Left lung (tissue), 10 donors: ENCODE results near the gene DNAJC5G. TPM values are rescaled to one million over a fixed set of nuclear protein-coding genes. Genes with fewer than 3 reads are reported as not detected.
A peak's percentile ranks its signal among the peaks of the same experiment; 100 is the strongest.
"Not testable (repeated sequence)": the region's sequence is repeated elsewhere in the genome, so short reads cannot be mapped to it uniquely, and the experiment has no call there.

ENCODE experiments used
- ATAC-seq: fragments of 200-7000 bp; cut with Tn5 transposase; one replicate; pipeline ENCODE4 v1.9.1; 2020; ENCODE audit warnings: moderate library complexity
- DNase-seq, 4 donors: peaks; one replicate each; pipeline ENCODE4 v3.0.0-alpha.2; 2013 to 2020
- H3K27ac ChIP-seq, 2 donors: fragments of 200-600 bp; sonication (generic) in 1 of 2; one replicate each; pipeline versions ENCODE4 v1.5.0 to v1.8.0; 2020 to 2021
- H3K27me3 ChIP-seq, 2 donors: fragments of 200-600 bp; sonication (generic) in 1 of 2; one replicate each; pipeline versions ENCODE4 v1.5.0 to v1.8.0; 2020 to 2021
- H3K36me3 ChIP-seq, 2 donors: fragments of 200-600 bp; sonication (generic) in 1 of 2; one replicate each; pipeline versions ENCODE4 v1.5.0 to v1.8.0; 2020 to 2021
- H3K4me1 ChIP-seq, 2 donors: fragments of 200-600 bp; one replicate each; pipeline ENCODE4 v1.8.0; 2021
- H3K4me3 ChIP-seq, 2 donors: fragments of 200-600 bp; sonication (generic) in 1 of 2; one replicate each; pipeline versions ENCODE4 v1.5.0 to v1.8.0; 2020 to 2021; ENCODE audit warnings: mild to moderate bottlenecking in 1 of 2
- H3K9me3 ChIP-seq, 2 donors: fragments of 200-600 bp; sonication (generic) in 1 of 2; one replicate each; pipeline versions ENCODE4 v1.5.0 to v1.8.0; 2020 to 2021
- intact Hi-C, 2 donors: fragments of 100-400 bp; cut with DNase I; formaldehyde crosslinking; loops; one replicate each; pipeline versions ENCODE4 v1.11.2 to v1.14.2; 2022
- polyA plus RNA-seq, 6 donors: library from polyadenylated mRNA; unstranded; fragments of 120-200 nt; gene quantifications; one replicate each; pipeline ENCODE4 v1.2.1, GENCODE V29; 2013; ENCODE audit not compliant: insufficient read length in 6 of 6
- total RNA-seq, 2 donors: library from RNA; stranded (reverse); fragmentation: NEBNext Ultra II Directional; extraction: Animal tissue kit (Norgen Biotek cat#: 25700); gene quantifications; one replicate each; pipeline ENCODE4 v1.2.1, GENCODE V29; 2021
- TF ChIP-seq, protein P1 (sequence below), 2 donors: fragments of 200-600 bp; sonication (generic) in 1 of 2; IDR thresholded peaks; one replicate each; pipeline versions ENCODE4 v1.5.0 to v1.8.0; 2021; ENCODE audit warnings: antibody characterized with exemption in 2 of 2
- donor health status: DM: no; HTN: yes; CAD: no.
- donor health status: DM: no; HTN: no; CAD: no.

Gene DNAJC5G
- total and polyA plus RNA-seq, 8 donors = 0.19 to 0.41 (median 0.30) TPM; not detected in 2

DNA sequence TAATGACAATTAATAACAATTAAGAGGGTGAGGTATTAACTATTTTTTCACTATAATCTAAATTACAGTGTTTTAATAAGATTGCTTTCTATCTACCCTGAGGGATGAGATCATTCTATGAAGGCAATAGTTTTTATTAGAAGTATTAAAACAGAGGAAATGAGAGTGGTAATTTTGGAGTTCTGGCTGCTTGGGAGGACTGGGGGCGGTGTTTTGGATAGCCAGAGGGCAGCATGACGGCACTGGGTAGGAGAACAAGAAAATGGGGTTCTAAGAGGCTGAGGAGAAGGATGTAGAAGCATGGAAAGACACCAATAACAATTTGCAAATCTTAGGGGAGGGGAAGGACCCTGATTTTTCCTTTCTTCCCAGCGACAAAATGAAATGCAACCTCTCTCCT, 5.1 kb upstream of the DNAJC5G start:
- Histone ChIP-seq H3K27ac (no peak overlapping the region), H3K4me1 (peaks cover 0 to 2% of the 10 kb centered on the region in 2 donors), H3K36me3 (no peaks in the 10 kb centered on the region), H3K27me3 (peaks cover 6 to 53% of the 10 kb centered on the region in 2 donors), H3K4me3 (no peak overlapping the region), H3K9me3 (no peaks in the 10 kb centered on the region)
- DNase-seq (no peak), ATAC-seq (no peak)
- TF ChIP-seq, protein P1, sequence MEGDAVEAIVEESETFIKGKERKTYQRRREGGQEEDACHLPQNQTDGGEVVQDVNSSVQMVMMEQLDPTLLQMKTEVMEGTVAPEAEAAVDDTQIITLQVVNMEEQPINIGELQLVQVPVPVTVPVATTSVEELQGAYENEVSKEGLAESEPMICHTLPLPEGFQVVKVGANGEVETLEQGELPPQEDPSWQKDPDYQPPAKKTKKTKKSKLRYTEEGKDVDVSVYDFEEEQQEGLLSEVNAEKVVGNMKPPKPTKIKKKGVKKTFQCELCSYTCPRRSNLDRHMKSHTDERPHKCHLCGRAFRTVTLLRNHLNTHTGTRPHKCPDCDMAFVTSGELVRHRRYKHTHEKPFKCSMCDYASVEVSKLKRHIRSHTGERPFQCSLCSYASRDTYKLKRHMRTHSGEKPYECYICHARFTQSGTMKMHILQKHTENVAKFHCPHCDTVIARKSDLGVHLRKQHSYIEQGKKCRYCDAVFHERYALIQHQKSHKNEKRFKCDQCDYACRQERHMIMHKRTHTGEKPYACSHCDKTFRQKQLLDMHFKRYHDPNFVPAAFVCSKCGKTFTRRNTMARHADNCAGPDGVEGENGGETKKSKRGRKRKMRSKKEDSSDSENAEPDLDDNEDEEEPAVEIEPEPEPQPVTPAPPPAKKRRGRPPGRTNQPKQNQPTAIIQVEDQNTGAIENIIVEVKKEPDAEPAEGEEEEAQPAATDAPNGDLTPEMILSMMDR (IDR thresholded peaks at IDR 0.05) = no peak
- intact Hi-C loops = no loop called here

DNA sequence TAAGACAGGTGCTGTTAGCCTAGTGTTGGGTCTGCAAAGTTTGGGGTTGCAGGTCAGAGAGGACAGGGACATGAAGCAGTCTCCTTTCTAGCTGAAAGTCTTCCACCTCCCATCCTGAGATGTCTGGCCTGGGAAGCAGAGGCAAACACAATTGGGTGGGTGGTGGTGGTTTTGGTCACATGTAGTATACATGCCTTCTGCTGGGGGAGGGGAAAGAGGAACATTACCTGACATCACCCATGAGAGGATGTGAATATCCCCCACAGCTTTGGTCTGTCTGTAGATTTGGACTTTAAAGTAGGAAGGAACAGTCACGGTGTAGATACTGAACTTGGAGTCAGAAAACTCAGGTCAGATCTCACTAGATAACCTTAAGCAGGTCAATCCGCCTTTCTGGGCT, 4.6 kb upstream of the DNAJC5G start:
- ATAC-seq (no peak), DNase-seq (no peak)
- Histone ChIP-seq H3K36me3 (no peaks in the 10 kb centered on the region), H3K4me1 (no peaks in the 10 kb centered on the region), H3K9me3 (no peaks in the 10 kb centered on the region), H3K27me3 (peaks cover 2 to 52% of the 10 kb centered on the region in 2 donors), H3K4me3 (no peak overlapping the region), H3K27ac (no peak overlapping the region)
- intact Hi-C loops = no loop called here
- TF ChIP-seq, protein P1 (IDR thresholded peaks at IDR 0.05) = no peak

DNA sequence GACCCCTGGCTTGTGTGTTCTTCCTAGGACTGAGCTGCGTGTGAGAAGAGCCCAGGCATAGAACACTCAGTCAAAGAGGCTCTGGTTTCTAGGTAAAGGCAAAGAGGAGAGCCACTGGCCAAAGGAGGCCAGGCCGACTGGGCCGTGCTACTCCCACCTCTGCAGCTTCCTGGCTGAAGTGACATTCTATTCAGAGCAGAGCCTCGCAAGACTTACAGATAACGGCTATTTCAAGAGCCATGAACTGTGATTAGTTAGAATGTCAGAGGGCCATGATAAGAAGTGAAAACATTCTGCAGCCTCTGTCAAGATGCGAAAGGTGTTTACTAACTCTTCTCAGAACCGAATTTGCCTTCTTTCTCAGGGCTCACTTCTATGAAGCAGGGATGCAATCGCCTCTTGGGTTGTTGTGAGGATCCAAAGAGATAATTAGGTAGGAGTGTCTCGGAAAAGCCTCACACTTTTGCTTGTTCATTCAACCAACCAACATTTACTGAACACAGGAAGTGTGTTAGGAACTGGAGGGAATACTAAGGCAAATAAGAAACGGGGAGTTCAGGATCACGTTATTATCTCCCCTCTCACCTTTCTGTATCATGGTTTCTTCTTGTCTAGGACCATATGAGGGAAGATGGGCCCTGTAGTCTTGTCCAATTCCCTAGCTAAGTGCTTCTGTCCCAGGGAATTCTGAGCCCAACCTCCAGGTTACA, 3.4 kb upstream of the DNAJC5G start:
- H3K36me3 ChIP-seq = no peaks in the 10 kb centered on the region
- H3K4me1 ChIP-seq = no peaks in the 10 kb centered on the region
- ATAC-seq (no peak), DNase-seq (no peak)
- peaks cover 0 to 41% of the 10 kb centered on the region in 2 donors for H3K27me3 ChIP-seq
- no peaks in the 10 kb centered on the region for H3K9me3 ChIP-seq
- intact Hi-C loops = no loop called here
- TF ChIP-seq, protein P1 (IDR thresholded peaks at IDR 0.05) = no peak
- H3K27ac ChIP-seq = no peak overlapping the region
- no peak overlapping the region for H3K4me3 ChIP-seq

DNA sequence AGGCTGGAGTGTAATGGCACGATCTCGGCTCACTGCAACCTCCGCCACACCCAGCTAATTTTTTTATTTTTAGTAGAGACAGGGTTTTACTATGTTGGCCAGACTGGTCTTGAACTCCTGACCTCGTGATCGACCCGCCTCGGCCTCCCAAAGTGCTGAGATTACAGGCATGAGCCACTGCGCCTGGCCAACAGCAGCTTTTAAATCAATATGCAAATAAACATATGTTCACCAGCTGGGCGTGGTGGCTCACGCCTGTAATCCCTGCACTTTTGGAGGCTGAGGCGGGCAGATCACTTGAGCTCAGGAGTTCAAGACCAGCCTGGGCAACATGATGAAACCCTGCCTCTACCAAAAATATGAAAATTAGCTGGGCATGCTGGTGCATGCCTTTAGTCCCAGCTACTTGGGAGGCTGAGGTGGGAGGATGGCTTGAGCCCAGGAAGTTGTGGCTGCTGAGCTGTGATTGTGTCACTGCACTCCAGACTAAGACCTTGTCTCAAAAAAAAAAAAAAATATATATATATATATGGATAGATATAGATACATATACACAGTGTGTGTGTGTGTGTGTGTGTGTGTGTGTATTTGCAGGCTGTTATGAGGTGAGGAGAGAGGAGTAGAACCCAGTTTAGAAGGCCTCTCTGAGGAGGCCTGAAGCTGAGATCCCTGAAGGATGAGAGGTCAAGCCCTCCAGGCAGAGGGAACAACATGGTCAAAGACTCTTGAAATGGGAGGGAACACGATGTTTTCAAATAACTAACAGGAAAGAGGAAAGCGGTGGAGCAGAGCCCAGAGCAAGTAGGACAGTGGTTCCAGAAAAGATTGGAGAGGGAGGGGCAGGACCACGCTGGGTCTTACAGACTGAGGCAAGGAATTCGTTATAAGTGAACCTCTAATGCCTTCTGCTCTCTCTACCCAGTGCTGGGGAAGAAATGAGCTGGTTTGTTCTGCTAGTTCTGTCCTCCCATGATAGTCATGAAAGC, 2.4 kb upstream of the DNAJC5G start:
- H3K27me3 ChIP-seq = peaks cover 0 to 41% of the 10 kb centered on the region in 2 donors
- H3K4me1 ChIP-seq, H3K9me3 ChIP-seq, H3K36me3 ChIP-seq, H3K27ac ChIP-seq, DNase-seq, H3K4me3 ChIP-seq, intact Hi-C loops: not testable (repeated sequence)
- ATAC-seq = peak; percentile 11

DNA sequence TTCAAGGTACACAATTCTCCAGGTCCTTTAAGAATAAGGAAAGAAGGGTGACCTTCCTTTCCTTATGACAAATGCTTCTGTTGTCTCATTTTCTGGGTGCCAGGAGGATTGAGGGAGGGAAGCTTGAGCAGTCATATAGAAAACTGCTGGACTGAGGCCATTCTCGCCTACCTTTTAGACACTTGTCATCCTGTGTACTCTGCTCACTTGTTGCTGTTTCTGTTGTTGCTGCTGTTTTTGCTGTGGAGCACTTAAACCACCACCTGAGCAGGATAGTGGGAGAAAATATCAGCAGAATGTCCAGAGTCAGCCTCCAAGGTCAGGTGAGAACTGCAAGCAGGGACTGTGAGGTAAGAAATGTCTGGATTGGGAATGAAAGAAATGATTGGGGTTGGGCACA, 2.8 kb downstream of the DNAJC5G start:
- intact Hi-C loops = no loop called here

More for the DNA sequence above, 2.8 kb downstream of the DNAJC5G start:
- TF ChIP-seq, protein P1 (IDR thresholded peaks at IDR 0.05) = no peak
- H3K9me3 ChIP-seq = no peaks in the 10 kb centered on the region
- H3K4me1 ChIP-seq = peaks cover 0 to 4% of the 10 kb centered on the region in 2 donors
- H3K27ac ChIP-seq = no peak overlapping the region
- H3K27me3 ChIP-seq = peaks cover 0 to 36% of the 10 kb centered on the region in 2 donors
- no peak for DNase-seq
- no peak for ATAC-seq
- no peaks in the 10 kb centered on the region for H3K36me3 ChIP-seq
- no peak overlapping the region for H3K4me3 ChIP-seq
